ENCODE results near the gene ELP2. TPM values are rescaled to one million over a fixed set of nuclear protein-coding genes. Genes with fewer than 3 reads are reported as not detected.
"Not testable (repeated sequence)": the region's sequence is repeated elsewhere in the genome, so short reads cannot be mapped to it uniquely, and the experiment has no call there.

The ELP2 gene
- total and polyA plus RNA-seq, 2 donors, result 62.5 to 108 TPM

- 96% methylated on average over 6 of the region's 6 CpGs for WGBS
- Histone ChIP-seq H3K27ac (ENCODE audit: low read depth in 1 of 2, low read length in 1 of 2) (no peak overlapping the region), H3K4me1 (ENCODE audit: control insufficient read depth in 2 of 2, insufficient read depth in 2 of 2, low read length in 2 of 2) (no peaks in the 10 kb centered on the region), H3K36me3 (ENCODE audit: control insufficient read depth in 2 of 2, insufficient read depth in 2 of 2, low read length in 1 of 2) (no peaks in the 10 kb centered on the region), H3K9me3 (ENCODE audit: control insufficient read depth in 2 of 2, insufficient read depth in 1 of 2, low read length in 1 of 2) (no peaks in the 10 kb centered on the region), H3K27me3 (ENCODE audit: control insufficient read depth in 2 of 2, insufficient read depth in 1 of 2, low read length in 1 of 2) (peaks cover 0 to under 1% of the 10 kb centered on the region in 2 donors), H3K4me3 (ENCODE audit: low read length in 2 of 2) (no peak overlapping the region)
- DNase-seq (ENCODE audit: low read depth in 6 of 9, low spot score in 9 of 9), result no peak
Observed at GRCh38 chr18:36196238-36196995, 66.7 kb downstream of the ELP2 start.

DNA sequence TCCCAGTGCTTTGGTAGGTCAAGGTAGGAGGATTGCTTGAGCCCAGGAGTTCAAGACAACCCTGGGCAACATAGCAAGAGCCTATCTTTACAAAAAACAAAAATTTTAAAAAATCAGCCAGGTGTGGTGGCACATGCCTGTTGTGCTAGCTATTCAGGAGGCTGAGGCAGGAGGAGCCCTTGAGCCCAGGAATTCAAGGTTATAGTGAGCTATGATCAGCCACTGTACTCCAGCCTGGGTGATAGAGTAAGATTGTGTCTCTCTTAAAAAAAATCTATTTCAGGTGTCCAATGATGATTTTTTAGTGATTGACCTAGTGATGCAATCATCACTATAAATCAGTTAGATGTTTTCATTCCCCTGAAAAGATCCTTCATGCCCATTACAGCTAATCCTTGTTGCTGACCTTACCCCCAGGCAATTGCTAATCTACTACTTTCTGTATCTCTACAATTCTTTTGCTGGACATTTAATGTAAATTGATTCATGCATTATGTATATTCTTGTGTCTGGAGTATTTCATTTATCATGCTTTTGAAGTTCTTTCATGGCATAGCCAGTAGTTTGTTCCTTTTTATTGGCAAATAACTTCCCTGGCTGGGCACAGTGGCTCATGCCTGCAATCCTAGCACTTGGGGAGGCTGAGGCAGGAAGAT lies 67.9 kb downstream of the ELP2 start:
- Histone ChIP-seq H3K27ac (ENCODE audit: low read depth in 1 of 2, low read length in 1 of 2) (no peak overlapping the region), H3K9me3 (ENCODE audit: control insufficient read depth in 2 of 2, insufficient read depth in 1 of 2, low read length in 1 of 2) (no peaks in the 10 kb centered on the region), H3K27me3 (ENCODE audit: control insufficient read depth in 2 of 2, insufficient read depth in 1 of 2, low read length in 1 of 2) (no peaks in the 10 kb centered on the region), H3K36me3 (ENCODE audit: control insufficient read depth in 2 of 2, insufficient read depth in 2 of 2, low read length in 1 of 2) (no peaks in the 10 kb centered on the region), H3K4me1 (ENCODE audit: control insufficient read depth in 2 of 2, insufficient read depth in 2 of 2, low read length in 2 of 2) (no peaks in the 10 kb centered on the region), H3K4me3 (ENCODE audit: low read length in 2 of 2) (no peak overlapping the region)
- no peak for DNase-seq (ENCODE audit: low read depth in 6 of 9, low spot score in 9 of 9)

DNA sequence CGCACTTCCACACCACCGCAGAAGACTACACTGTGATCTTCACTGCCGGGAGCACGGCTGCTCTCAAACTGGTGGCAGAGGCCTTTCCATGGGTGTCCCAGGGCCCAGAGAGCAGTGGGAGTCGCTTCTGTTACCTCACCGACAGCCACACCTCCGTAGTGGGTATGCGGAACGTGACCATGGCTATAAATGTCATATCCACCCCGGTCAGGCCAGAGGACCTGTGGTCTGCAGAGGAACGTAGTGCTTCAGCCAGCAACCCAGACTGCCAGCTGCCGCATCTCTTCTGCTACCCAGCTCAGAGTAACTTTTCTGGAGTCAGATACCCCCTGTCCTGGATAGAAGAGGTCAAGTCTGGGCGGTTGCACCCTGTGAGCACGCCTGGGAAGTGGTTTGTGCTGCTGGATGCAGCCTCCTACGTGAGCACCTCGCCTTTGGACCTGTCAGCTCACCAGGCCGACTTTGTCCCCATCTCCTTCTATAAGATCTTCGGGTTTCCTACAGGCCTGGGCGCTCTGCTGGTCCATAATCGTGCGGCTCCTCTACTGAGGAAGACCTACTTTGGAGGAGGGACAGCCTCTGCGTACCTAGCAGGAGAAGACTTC lies 70.1 kb downstream of the ELP2 start:
- H3K9me3 ChIP-seq (ENCODE audit: control insufficient read depth in 2 of 2, insufficient read depth in 1 of 2, low read length in 1 of 2), result no peaks in the 10 kb centered on the region
- H3K36me3 ChIP-seq (ENCODE audit: control insufficient read depth in 2 of 2, insufficient read depth in 2 of 2, low read length in 1 of 2), result no peaks in the 10 kb centered on the region
- WGBS, result 91% methylated on average over 22 of the region's 22 CpGs
- H3K27ac ChIP-seq (ENCODE audit: low read depth in 1 of 2, low read length in 1 of 2), result no peak overlapping the region
- H3K4me1 ChIP-seq (ENCODE audit: control insufficient read depth in 2 of 2, insufficient read depth in 2 of 2, low read length in 2 of 2), result no peaks in the 10 kb centered on the region
- H3K4me3 ChIP-seq (ENCODE audit: low read length in 2 of 2), result no peak overlapping the region
- DNase-seq (ENCODE audit: low read depth in 6 of 9, low spot score in 9 of 9), result no peak
- H3K27me3 ChIP-seq (ENCODE audit: control insufficient read depth in 2 of 2, insufficient read depth in 1 of 2, low read length in 1 of 2), result no peaks in the 10 kb centered on the region

DNA sequence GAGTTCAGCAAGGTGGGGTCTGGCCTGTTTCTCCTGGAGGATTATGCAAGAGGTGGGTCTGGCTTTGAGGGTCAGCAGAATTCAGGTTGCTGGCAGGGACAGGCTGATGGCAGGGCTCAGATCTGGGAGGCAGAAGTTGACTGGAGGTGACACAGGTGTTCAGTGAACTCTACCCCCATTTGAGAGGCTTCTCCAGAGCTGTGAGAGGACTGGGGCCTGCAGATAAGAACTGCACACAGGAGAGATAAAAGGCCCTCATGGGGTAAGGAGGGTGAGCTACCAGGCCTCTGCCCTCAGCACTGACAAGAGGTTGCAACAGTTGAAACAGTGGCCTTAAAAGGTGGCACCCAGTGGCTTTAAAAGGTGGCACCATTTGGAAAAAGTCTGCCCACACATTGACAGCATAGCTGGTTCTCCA lies 70.7 kb downstream of the ELP2 start:
- Histone ChIP-seq H3K4me3 (ENCODE audit: low read length in 2 of 2) (no peak overlapping the region), H3K27ac (ENCODE audit: low read depth in 1 of 2, low read length in 1 of 2) (no peak overlapping the region), H3K36me3 (ENCODE audit: control insufficient read depth in 2 of 2, insufficient read depth in 2 of 2, low read length in 1 of 2) (no peaks in the 10 kb centered on the region), H3K9me3 (ENCODE audit: control insufficient read depth in 2 of 2, insufficient read depth in 1 of 2, low read length in 1 of 2) (no peaks in the 10 kb centered on the region), H3K27me3 (ENCODE audit: control insufficient read depth in 2 of 2, insufficient read depth in 1 of 2, low read length in 1 of 2) (no peaks in the 10 kb centered on the region), H3K4me1 (ENCODE audit: control insufficient read depth in 2 of 2, insufficient read depth in 2 of 2, low read length in 2 of 2) (no peaks in the 10 kb centered on the region)
- DNase-seq (ENCODE audit: low read depth in 6 of 9, low spot score in 9 of 9), result no peak

DNA sequence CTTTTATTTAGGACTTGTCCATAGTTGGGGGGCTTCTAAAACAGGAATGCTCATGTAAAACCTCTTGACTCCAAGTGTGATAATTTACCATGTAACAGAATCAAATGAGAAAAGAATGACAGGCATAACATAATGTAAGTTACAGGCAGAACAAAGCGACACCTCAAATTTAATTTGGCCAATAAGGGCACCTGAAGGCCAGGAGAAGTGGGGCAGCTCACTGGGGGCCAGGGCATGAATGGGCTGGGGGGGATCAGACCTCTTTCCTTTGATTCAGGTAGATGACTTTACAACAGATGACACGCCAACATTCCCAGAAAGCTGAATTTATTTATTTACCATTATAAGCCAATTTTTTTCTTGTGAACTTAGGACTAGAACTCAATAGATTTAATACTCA lies 72.1 kb downstream of the ELP2 start:
- H3K27ac ChIP-seq (ENCODE audit: low read depth in 1 of 2, low read length in 1 of 2), result no peak overlapping the region
- no peaks in the 10 kb centered on the region for H3K36me3 ChIP-seq (ENCODE audit: control insufficient read depth in 2 of 2, insufficient read depth in 2 of 2, low read length in 1 of 2)
- no peak for DNase-seq (ENCODE audit: low read depth in 6 of 9, low spot score in 9 of 9)
- no peak overlapping the region for H3K4me3 ChIP-seq (ENCODE audit: low read length in 2 of 2)
- no peaks in the 10 kb centered on the region for H3K27me3 ChIP-seq (ENCODE audit: control insufficient read depth in 2 of 2, insufficient read depth in 1 of 2, low read length in 1 of 2)
- H3K4me1 ChIP-seq (ENCODE audit: control insufficient read depth in 2 of 2, insufficient read depth in 2 of 2, low read length in 2 of 2), result no peaks in the 10 kb centered on the region
- H3K9me3 ChIP-seq (ENCODE audit: control insufficient read depth in 2 of 2, insufficient read depth in 1 of 2, low read length in 1 of 2), result no peaks in the 10 kb centered on the region
- WGBS, result 98% methylated on average over 2 of the region's 2 CpGs

DNA sequence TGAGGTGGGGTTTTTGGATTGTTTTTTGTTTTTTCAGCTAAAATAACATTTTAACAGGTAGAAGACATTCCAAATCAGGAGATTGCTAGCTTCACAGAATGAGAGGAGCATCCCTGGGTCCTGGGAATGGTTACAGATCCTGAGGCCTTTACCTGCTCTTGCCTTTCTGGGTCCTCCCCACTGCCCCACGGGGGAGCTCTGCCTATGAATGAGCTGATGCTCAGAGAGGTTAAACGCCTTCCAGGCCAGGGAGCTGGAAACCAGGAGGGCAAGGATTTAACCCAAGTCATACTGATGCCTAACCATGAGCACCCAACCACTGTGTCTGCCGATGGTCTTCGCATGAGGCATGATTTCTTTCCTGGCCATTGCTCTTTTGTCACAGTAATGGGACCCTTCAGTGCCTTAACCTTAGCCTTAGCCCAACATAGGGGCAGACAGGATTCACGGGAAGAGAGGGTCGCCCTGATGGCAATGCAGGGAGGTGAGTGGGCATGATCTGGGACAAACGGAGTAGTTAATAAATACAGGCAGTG lies 73.7 kb downstream of the ELP2 start:
- Histone ChIP-seq H3K9me3 (ENCODE audit: control insufficient read depth in 2 of 2, insufficient read depth in 1 of 2, low read length in 1 of 2) (no peaks in the 10 kb centered on the region), H3K4me3 (ENCODE audit: low read length in 2 of 2) (no peak overlapping the region), H3K27me3 (ENCODE audit: control insufficient read depth in 2 of 2, insufficient read depth in 1 of 2, low read length in 1 of 2) (no peaks in the 10 kb centered on the region), H3K4me1 (ENCODE audit: control insufficient read depth in 2 of 2, insufficient read depth in 2 of 2, low read length in 2 of 2) (no peaks in the 10 kb centered on the region), H3K36me3 (ENCODE audit: control insufficient read depth in 2 of 2, insufficient read depth in 2 of 2, low read length in 1 of 2) (no peaks in the 10 kb centered on the region), H3K27ac (ENCODE audit: low read depth in 1 of 2, low read length in 1 of 2) (no peak overlapping the region)
- DNase-seq (ENCODE audit: low read depth in 6 of 9, low spot score in 9 of 9), result no peak
- WGBS, result 88% methylated on average over 7 of the region's 7 CpGs

- WGBS, result 91% methylated on average over 4 of the region's 4 CpGs
- no peaks in the 10 kb centered on the region for H3K27me3 ChIP-seq (ENCODE audit: control insufficient read depth in 2 of 2, insufficient read depth in 1 of 2, low read length in 1 of 2)
- no peak for DNase-seq (ENCODE audit: low read depth in 6 of 9, low spot score in 9 of 9)
Observed at GRCh38 chr18:36205166-36205565, 75.5 kb downstream of the ELP2 start.

DNA sequence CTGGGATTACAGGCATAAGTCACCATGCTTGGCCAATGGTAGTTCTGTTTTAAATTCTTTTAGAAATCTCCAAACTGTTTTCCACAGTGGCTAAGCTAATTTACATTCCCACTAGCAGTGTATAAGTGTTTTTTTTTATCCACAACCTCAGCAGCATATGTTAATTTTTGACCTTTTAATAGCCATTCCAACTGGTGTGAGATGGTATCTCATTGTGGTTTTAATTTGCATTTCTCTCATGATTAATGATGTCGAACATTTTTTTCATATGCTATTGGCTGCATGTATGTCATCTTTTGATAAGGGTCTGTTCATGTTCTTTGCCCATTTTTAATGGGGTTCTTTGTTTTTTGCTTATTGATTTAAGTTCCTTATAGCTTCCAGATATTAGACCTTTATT lies 77.6 kb downstream of the ELP2 start:
- Histone ChIP-seq H3K9me3 (ENCODE audit: control insufficient read depth in 2 of 2, insufficient read depth in 1 of 2, low read length in 1 of 2) (no peaks in the 10 kb centered on the region), H3K36me3 (ENCODE audit: control insufficient read depth in 2 of 2, insufficient read depth in 2 of 2, low read length in 1 of 2) (no peaks in the 10 kb centered on the region), H3K27ac (ENCODE audit: low read depth in 1 of 2, low read length in 1 of 2) (no peak overlapping the region), H3K27me3 (ENCODE audit: control insufficient read depth in 2 of 2, insufficient read depth in 1 of 2, low read length in 1 of 2) (no peaks in the 10 kb centered on the region), H3K4me3 (ENCODE audit: low read length in 2 of 2) (no peak overlapping the region), H3K4me1 (ENCODE audit: control insufficient read depth in 2 of 2, insufficient read depth in 2 of 2, low read length in 2 of 2) (no peaks in the 10 kb centered on the region)
- no peak for DNase-seq (ENCODE audit: low read depth in 6 of 9, low spot score in 9 of 9)
- 94% methylated on average over 1 of the region's 1 CpG for WGBS

More at GRCh38 chr18:36205166-36205565, 75.5 kb downstream of the ELP2 start:
- Histone ChIP-seq H3K27ac (ENCODE audit: low read depth in 1 of 2, low read length in 1 of 2) (no peak overlapping the region), H3K36me3 (ENCODE audit: control insufficient read depth in 2 of 2, insufficient read depth in 2 of 2, low read length in 1 of 2) (no peaks in the 10 kb centered on the region), H3K4me1 (ENCODE audit: control insufficient read depth in 2 of 2, insufficient read depth in 2 of 2, low read length in 2 of 2) (no peaks in the 10 kb centered on the region), H3K9me3 (ENCODE audit: control insufficient read depth in 2 of 2, insufficient read depth in 1 of 2, low read length in 1 of 2) (no peaks in the 10 kb centered on the region), H3K4me3 (ENCODE audit: low read length in 2 of 2) (no peak overlapping the region)

- not testable (repeated sequence) for H3K4me3 ChIP-seq (ENCODE audit: low read length in 2 of 2); DNase-seq (ENCODE audit: low read depth in 6 of 9, low spot score in 9 of 9); H3K9me3 ChIP-seq (ENCODE audit: control insufficient read depth in 2 of 2, insufficient read depth in 1 of 2, low read length in 1 of 2); H3K27ac ChIP-seq (ENCODE audit: low read depth in 1 of 2, low read length in 1 of 2); H3K27me3 ChIP-seq (ENCODE audit: control insufficient read depth in 2 of 2, insufficient read depth in 1 of 2, low read length in 1 of 2); H3K36me3 ChIP-seq (ENCODE audit: control insufficient read depth in 2 of 2, insufficient read depth in 2 of 2, low read length in 1 of 2); H3K4me1 ChIP-seq (ENCODE audit: control insufficient read depth in 2 of 2, insufficient read depth in 2 of 2, low read length in 2 of 2)
- WGBS, result 97% methylated on average over 2 of the region's 2 CpGs
Observed at GRCh38 chr18:36207969-36208368, 78.3 kb downstream of the ELP2 start.

Data from thymus (tissue), 11 donors.